Measurements from ENCODE around the gene ATF3. TPM values are rescaled to one million over a fixed set of nuclear protein-coding genes. Genes with fewer than 3 reads are reported as not detected.

The ATF3 gene
- total RNA-seq, 1 donor from 2014 or later, result 34.9 TPM

DNA sequence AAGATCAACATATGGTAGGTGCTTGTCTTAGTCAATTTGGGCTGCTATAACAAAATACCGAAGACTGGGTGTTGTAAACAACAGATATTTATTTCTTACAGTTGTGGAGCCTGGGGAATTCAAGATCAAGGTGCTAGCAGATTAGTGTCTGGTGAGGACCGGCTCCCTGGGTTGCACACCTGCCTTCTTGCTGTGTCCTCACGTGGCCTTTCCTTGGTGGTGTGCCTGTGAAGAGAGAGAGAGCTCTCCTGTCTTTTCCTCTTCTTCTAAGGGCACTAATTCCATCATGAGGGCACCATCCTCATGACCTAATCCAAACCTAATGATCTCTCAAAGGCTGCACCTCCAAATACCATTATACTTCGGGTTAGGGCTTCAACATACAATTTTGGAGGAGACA, 45.8 kb upstream of the ATF3 start:
- DNase-seq (ENCODE audit: extremely low spot score in 2 of 2), result peak in 1 of 2 donors; percentile 52
- intact Hi-C loops (cut with DNase I), result no loop called here
- no peaks in the 10 kb centered on the region for H3K27me3 ChIP-seq
- no peaks in the 10 kb centered on the region for H3K36me3 ChIP-seq
- TF ChIP-seq POLR2AphosphoS5 (IDR thresholded peaks at IDR 0.05; ENCODE audit: insufficient read depth in 1 of 2, low read depth in 1 of 2), result no peak
- no peak for TF ChIP-seq POLR2A (IDR thresholded peaks at IDR 0.05)
- TF ChIP-seq, protein P1, sequence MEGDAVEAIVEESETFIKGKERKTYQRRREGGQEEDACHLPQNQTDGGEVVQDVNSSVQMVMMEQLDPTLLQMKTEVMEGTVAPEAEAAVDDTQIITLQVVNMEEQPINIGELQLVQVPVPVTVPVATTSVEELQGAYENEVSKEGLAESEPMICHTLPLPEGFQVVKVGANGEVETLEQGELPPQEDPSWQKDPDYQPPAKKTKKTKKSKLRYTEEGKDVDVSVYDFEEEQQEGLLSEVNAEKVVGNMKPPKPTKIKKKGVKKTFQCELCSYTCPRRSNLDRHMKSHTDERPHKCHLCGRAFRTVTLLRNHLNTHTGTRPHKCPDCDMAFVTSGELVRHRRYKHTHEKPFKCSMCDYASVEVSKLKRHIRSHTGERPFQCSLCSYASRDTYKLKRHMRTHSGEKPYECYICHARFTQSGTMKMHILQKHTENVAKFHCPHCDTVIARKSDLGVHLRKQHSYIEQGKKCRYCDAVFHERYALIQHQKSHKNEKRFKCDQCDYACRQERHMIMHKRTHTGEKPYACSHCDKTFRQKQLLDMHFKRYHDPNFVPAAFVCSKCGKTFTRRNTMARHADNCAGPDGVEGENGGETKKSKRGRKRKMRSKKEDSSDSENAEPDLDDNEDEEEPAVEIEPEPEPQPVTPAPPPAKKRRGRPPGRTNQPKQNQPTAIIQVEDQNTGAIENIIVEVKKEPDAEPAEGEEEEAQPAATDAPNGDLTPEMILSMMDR (IDR thresholded peaks at IDR 0.05), result no peak
- no peak overlapping the region for H3K4me3 ChIP-seq
- no peak overlapping the region for H3K27ac ChIP-seq
- H3K9me3 ChIP-seq, result no peaks in the 10 kb centered on the region
- peaks cover 12% of the 10 kb centered on the region for H3K4me1 ChIP-seq

DNA sequence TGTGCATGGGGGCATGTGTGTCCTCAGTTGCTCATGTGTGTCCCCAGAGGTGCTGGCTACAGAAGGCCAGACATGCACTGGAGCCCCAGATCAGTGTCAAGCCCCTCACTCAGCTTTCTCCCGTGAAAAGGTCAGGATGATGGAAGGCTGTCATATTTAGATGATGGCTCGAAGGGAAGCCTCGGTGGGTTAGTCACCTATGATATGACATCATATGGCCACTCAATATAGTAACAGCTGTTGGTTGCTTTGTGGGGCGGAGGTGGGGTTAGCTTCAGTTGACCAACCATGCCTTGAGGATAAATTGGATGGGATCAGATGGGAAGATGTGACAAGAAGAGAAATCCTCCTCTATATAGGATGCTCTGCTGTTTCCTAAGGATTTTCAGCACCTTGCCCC, 43.5 kb upstream of the ATF3 start:
- DNase-seq (ENCODE audit: extremely low spot score in 2 of 2), result peak in 1 of 2 donors; percentile 78
- H3K4me1 ChIP-seq, result peaks cover 9% of the 10 kb centered on the region
- TF ChIP-seq POLR2A (IDR thresholded peaks at IDR 0.05) (no peak), POLR2AphosphoS5 (IDR thresholded peaks at IDR 0.05; ENCODE audit: insufficient read depth in 1 of 2, low read depth in 1 of 2) (no peak)
- TF ChIP-seq, protein P1 (IDR thresholded peaks at IDR 0.05), result no peak
- intact Hi-C loops (cut with DNase I), result no loop called here
- H3K9me3 ChIP-seq, result no peaks in the 10 kb centered on the region
- H3K27ac ChIP-seq, result no peak overlapping the region
- no peaks in the 10 kb centered on the region for H3K27me3 ChIP-seq
- no peaks in the 10 kb centered on the region for H3K36me3 ChIP-seq
- no peak overlapping the region for H3K4me3 ChIP-seq

DNA sequence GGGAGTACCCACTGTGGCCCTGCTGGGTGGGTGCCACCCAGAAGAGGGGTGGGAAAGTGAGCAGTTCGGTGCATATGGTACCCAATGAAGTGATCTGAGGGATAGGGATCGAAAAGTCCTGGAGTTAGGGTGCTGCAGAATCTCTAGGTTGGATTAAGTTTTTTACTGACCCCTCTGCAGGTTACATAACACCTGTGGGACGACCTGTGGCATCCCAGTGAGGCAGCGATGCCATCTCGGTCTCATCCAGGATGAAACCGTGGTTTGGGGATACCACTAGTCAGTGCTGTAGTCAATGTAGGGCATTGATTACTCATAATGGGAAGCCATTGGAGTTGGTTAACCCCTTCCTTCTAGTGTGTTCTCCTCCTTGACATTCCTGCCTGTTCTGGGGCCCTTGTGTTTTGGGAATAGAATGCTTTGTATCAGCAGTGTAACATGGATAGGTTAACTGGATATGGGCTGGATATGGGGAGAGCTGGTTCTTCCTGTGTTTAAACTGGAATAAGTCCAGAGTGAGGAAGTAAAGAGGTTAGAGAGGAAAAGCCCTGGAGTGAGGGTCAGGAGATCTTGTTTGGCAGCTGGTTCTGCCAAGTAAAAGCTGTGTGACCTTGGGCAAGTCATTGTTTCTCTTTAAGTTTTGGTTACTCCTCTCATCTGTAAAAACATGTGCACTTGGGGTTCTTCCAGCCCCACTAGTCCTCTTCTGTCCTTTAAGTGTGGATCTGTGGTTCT, 42.8 kb upstream of the ATF3 start:
- no peaks in the 10 kb centered on the region for H3K27me3 ChIP-seq
- intact Hi-C loops (cut with DNase I), result no loop called here
- DNase-seq (ENCODE audit: extremely low spot score in 2 of 2), result peak in 1 of 2 donors; percentile 72
- no peaks in the 10 kb centered on the region for H3K36me3 ChIP-seq
- peak overlapping the region; percentile 82 for H3K27ac ChIP-seq
- no peak overlapping the region for H3K4me3 ChIP-seq
- H3K9me3 ChIP-seq, result no peaks in the 10 kb centered on the region
- H3K4me1 ChIP-seq, result peaks cover 9% of the 10 kb centered on the region
- TF ChIP-seq POLR2A (IDR thresholded peaks at IDR 0.05), result no peak
- no peak for TF ChIP-seq POLR2AphosphoS5 (IDR thresholded peaks at IDR 0.05; ENCODE audit: insufficient read depth in 1 of 2, low read depth in 1 of 2)
- TF ChIP-seq, protein P1 (IDR thresholded peaks at IDR 0.05), result no peak

DNA sequence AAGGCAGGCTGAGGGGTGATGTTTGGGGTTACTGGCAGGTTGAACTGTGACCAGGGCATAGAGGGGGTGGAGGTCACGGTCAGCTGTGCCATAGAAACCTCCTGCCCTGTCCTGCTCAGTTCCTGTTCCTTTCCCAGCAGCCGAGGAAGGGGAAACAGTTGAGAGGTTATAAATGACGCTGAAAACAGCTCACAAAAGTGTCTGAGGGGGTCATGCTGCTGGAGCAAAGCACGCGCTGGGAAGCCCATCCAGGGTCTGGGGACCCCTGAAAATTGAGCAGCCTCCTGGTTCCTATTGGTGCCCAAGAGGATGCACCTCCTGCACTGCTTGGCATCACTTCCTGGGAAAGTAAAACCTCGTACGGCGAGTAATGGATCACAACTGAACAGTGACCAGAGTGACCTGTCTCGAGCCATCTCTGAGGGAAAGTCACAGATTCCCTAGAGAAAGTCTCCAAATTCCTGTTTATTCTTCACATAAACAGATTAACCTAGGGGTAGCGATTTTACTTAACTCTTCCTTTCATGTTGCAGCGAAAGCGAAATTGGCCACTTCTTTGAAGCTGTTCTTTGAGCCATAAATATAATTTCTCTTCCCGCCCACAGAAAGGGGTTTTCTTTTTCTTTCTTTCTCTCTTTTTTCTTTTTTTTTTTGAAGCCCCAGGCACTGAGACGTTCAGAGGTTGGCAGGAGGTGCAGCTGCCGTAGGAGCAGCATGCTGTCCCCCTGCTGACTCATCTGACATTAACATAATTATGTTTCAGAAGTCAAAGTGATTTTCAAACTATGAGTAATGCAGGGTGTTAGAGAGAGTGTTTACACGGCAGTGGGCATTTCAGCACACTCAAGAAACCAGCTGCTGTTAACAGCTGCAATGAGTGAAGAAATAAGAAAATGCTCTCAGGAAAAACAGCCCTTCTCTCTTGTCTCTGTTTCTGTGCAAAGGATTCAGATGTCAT, 41.8 kb upstream of the ATF3 start:
- intact Hi-C loops (cut with DNase I), result no loop called here
- no peaks in the 10 kb centered on the region for H3K36me3 ChIP-seq
- TF ChIP-seq, protein P1 (IDR thresholded peaks at IDR 0.05), result no peak
- TF ChIP-seq POLR2A (IDR thresholded peaks at IDR 0.05), result peak in 1 of 2 donors; percentile 6
- peak in 1 of 2 donors; percentile 81 for TF ChIP-seq POLR2AphosphoS5 (IDR thresholded peaks at IDR 0.05; ENCODE audit: insufficient read depth in 1 of 2, low read depth in 1 of 2)
- H3K4me1 ChIP-seq, result peaks cover 9% of the 10 kb centered on the region
- no peaks in the 10 kb centered on the region for H3K27me3 ChIP-seq
- H3K27ac ChIP-seq, result peak overlapping the region; percentile 82
- no peaks in the 10 kb centered on the region for H3K9me3 ChIP-seq
- DNase-seq (ENCODE audit: extremely low spot score in 2 of 2), result peak in 1 of 2 donors; percentile 86
- peak overlapping the region; percentile 48 to 54 for H3K4me3 ChIP-seq

Data from vagina (tissue), 2 donors.